H9 (cell line): ENCODE measurements around the gene GEMIN2. TPM values are rescaled to one million over a fixed set of nuclear protein-coding genes. Genes with fewer than 3 reads are reported as not detected.

ENCODE experiments used
- DNase-seq: peaks from one replicate; pipeline ENCODE4 v3.0.0-alpha.2; 2017
- H2AFZ ChIP-seq: one replicate; pipeline ENCODE4 v1.6.1; 2013; ENCODE audit warnings: mild to moderate bottlenecking, low read length, control low read depth, moderate library complexity
- H2AK5ac ChIP-seq: 2 replicates; pipeline ENCODE4 v1.6.1; 2013; ENCODE audit warnings: low read length, control low read depth, mixed read lengths; ENCODE audit not compliant: insufficient read length
- H2BK120ac ChIP-seq: one replicate; pipeline ENCODE4 v1.6.1; 2013; ENCODE audit warnings: low read depth, mild to moderate bottlenecking, low read length, control low read depth, inconsistent platforms; ENCODE audit not compliant: poor library complexity, severe bottlenecking
- H2BK12ac ChIP-seq: 2 replicates; pipeline ENCODE4 v1.6.1; 2013; ENCODE audit warnings: low read length, control low read depth, mixed read lengths, low read depth; ENCODE audit not compliant: insufficient read length
- H2BK15ac ChIP-seq: 2 replicates; pipeline ENCODE4 v1.6.1; 2013; ENCODE audit warnings: low read depth, low read length, control low read depth
- H2BK20ac ChIP-seq: one replicate; pipeline ENCODE4 v1.6.1; 2013; ENCODE audit warnings: low read depth, mild to moderate bottlenecking, low read length, control low read depth, inconsistent platforms; ENCODE audit not compliant: poor library complexity, severe bottlenecking
- H2BK5ac ChIP-seq: 2 replicates; pipeline ENCODE4 v1.6.1; 2013; ENCODE audit warnings: low read length, control low read depth, mixed read lengths; ENCODE audit not compliant: insufficient read length
- H3K14ac ChIP-seq: 2 replicates; pipeline ENCODE4 v1.6.1; 2013; ENCODE audit warnings: low read length, control low read depth; ENCODE audit not compliant: insufficient read depth
- H3K18ac ChIP-seq: 2 replicates; pipeline ENCODE4 v1.6.1; 2013; ENCODE audit warnings: low read depth, mild to moderate bottlenecking, mixed read lengths, low read length, control low read depth; ENCODE audit not compliant: insufficient read length
- H3K23ac ChIP-seq: 2 replicates; pipeline ENCODE4 v1.6.1; 2013; ENCODE audit warnings: low read length, control low read depth, mixed read lengths, low read depth; ENCODE audit not compliant: insufficient read length
- H3K23me2 ChIP-seq: 2 replicates; pipeline ENCODE4 v1.6.1; 2013; ENCODE audit warnings: low read depth, mild to moderate bottlenecking, mixed read lengths, low read length, control low read depth; ENCODE audit not compliant: insufficient read length, poor library complexity, severe bottlenecking
- H3K27ac ChIP-seq: 2 replicates; pipeline ENCODE4 v1.5.1; 2013; ENCODE audit warnings: low read length, control low read depth, mixed read lengths, low read depth; ENCODE audit not compliant: insufficient read length
- H3K27me3 ChIP-seq: 2 replicates; pipeline ENCODE4 v1.6.1; 2013; ENCODE audit warnings: low read length, control low read depth, inconsistent platforms; ENCODE audit not compliant: insufficient read depth
- H3K4ac ChIP-seq: 2 replicates; pipeline ENCODE4 v1.6.1; 2013; ENCODE audit warnings: low read depth, mild to moderate bottlenecking, control low read depth, inconsistent platforms, low read length, moderate library complexity
- H3K4me1 ChIP-seq: 2 replicates; pipeline ENCODE4 v1.6.1; 2013; ENCODE audit warnings: low read length, control low read depth, inconsistent platforms; ENCODE audit not compliant: insufficient read depth
- H3K4me2 ChIP-seq: 2 replicates; pipeline ENCODE4 v1.6.1; 2013; ENCODE audit warnings: low read length, control low read depth, mixed read lengths; ENCODE audit not compliant: insufficient read length, insufficient read depth
- H3K56ac ChIP-seq: 2 replicates; pipeline ENCODE4 v1.6.1; 2013; ENCODE audit warnings: low read depth, mild to moderate bottlenecking, mixed read lengths, low read length, control low read depth; ENCODE audit not compliant: insufficient read length
- H3K79me1 ChIP-seq: 2 replicates; pipeline ENCODE4 v1.6.1; 2013; ENCODE audit warnings: low read depth, mild to moderate bottlenecking, moderate library complexity, low read length, control low read depth, inconsistent platforms; ENCODE audit not compliant: insufficient read depth, poor library complexity, severe bottlenecking
- H3K79me2 ChIP-seq: 2 replicates; pipeline ENCODE4 v1.6.1; 2013; ENCODE audit warnings: low read length, control low read depth, inconsistent platforms; ENCODE audit not compliant: insufficient read depth
- H3K9ac ChIP-seq: 2 replicates; pipeline ENCODE4 v1.6.1; 2013; ENCODE audit warnings: low read length, control low read depth, mixed read lengths; ENCODE audit not compliant: insufficient read length; ENCODE audit errors: extremely low read depth
- H3K9me3 ChIP-seq: one replicate; pipeline ENCODE4 v1.6.1; 2013; ENCODE audit warnings: low read depth, low read length, inconsistent platforms; ENCODE audit not compliant: control insufficient read depth
- H3T11ph ChIP-seq: one replicate; pipeline ENCODE4 v1.6.1; 2013; ENCODE audit warnings: mild to moderate bottlenecking, low read length, control low read depth, inconsistent platforms
- H4K20me1 ChIP-seq: one replicate; pipeline ENCODE4 v1.6.1; 2013; ENCODE audit not compliant: control insufficient read depth, insufficient read length, insufficient read depth
- H4K5ac ChIP-seq: 2 replicates; pipeline ENCODE4 v1.6.1; 2013; ENCODE audit warnings: low read depth, mild to moderate bottlenecking, mixed read lengths, low read length, control low read depth; ENCODE audit not compliant: insufficient read length
- H4K8ac ChIP-seq: replicated peaks from 2 replicates; pipeline ENCODE4 v1.6.1; 2013; ENCODE audit warnings: low read length, control low read depth, mixed read lengths, low read depth; ENCODE audit not compliant: insufficient read length
- H4K91ac ChIP-seq: 2 replicates; pipeline ENCODE4 v1.6.1; 2013; ENCODE audit warnings: low read depth, mild to moderate bottlenecking, moderate library complexity, mixed read lengths, low read length, control low read depth; ENCODE audit not compliant: insufficient read length
- H3K27ac Mint-ChIP-seq, 3 experiments: 2 replicates in 2 of 3; 3 replicates in 1 of 3; pipeline ENCODE4 v1.8.0; 2020 to 2021; ENCODE audit warnings: mixed read lengths in 3 of 3, mild to moderate bottlenecking in 1 of 3, moderate library complexity in 1 of 3
- H3K27me3 Mint-ChIP-seq: 2 replicates; pipeline ENCODE4 v1.8.0; 2021; ENCODE audit warnings: low read depth, mild to moderate bottlenecking, moderate library complexity, mixed read lengths
- H3K36me3 Mint-ChIP-seq, 3 experiments: 2 replicates in 2 of 3; 3 replicates in 1 of 3; pipeline ENCODE4 v1.8.0; 2020 to 2021; ENCODE audit warnings: low read depth in 3 of 3, mixed read lengths in 3 of 3; ENCODE audit not compliant: insufficient read depth in 1 of 3
- H3K4me1 Mint-ChIP-seq, 2 experiments: 2 replicates each; pipeline ENCODE4 v1.8.0; 2020; ENCODE audit warnings: mixed read lengths in 2 of 2
- H3K4me3 Mint-ChIP-seq, 2 experiments: 2 replicates in 1 of 2; 3 replicates in 1 of 2; pipeline ENCODE4 v1.8.0; 2020 to 2021; ENCODE audit warnings: mild to moderate bottlenecking in 2 of 2, mixed read lengths in 2 of 2, moderate library complexity in 1 of 2
- H3K9me3 Mint-ChIP-seq, 2 experiments: 2 replicates in 1 of 2; 3 replicates in 1 of 2; pipeline ENCODE4 v1.8.0; 2020; ENCODE audit warnings: mild to moderate bottlenecking in 2 of 2, mixed read lengths in 2 of 2, moderate library complexity in 1 of 2
- CTCF ChIP-seq: fragments of 200-600 bp; sonication (generic); conservative IDR thresholded peaks from 3 replicates; pipeline ENCODE4 v1.8.0; 2021; ENCODE audit warnings: antibody characterized with exemption, mild to moderate bottlenecking
- WGBS: extraction: QIAGEN DNeasy Blood & Tissue Kit; methylation state at CpG from one replicate; pipeline ENCODE4 v1.1.7; 2013; ENCODE audit warnings: missing lambda C conversion rate, low lambda C conversion rate, mixed read lengths; ENCODE audit not compliant: insufficient read length; ENCODE audit errors: extremely low coverage; 5-methylcytosine and 5-hydroxymethylcytosine counted together
- total RNA-seq: library from RNA; stranded (reverse); gene quantifications from 2 replicates; pipeline ENCODE4 v1.2.1, GENCODE V29; 2021

The GEMIN2 gene
- total RNA-seq, 1 experiment from 2014 or later: 36.3 TPM

GRCh38 chr14:39138440-39138839 is 24.3 kb downstream of the GEMIN2 start:
- TF ChIP-seq CTCF: no peak
- H3K18ac ChIP-seq: no peak overlapping the region
- H2BK12ac ChIP-seq: no peak overlapping the region
- no peaks in the 10 kb centered on the region for H3K27me3 ChIP-seq
- H3K56ac ChIP-seq: no peak overlapping the region
- no peak overlapping the region for H3K23ac ChIP-seq
- H3K23me2 ChIP-seq: no peaks in the 10 kb centered on the region
- H2BK5ac ChIP-seq: no peak overlapping the region
- peaks cover 22 to 24% of the 10 kb centered on the region in 2 experiments for H3K9me3 Mint-ChIP-seq
- H3K79me2 ChIP-seq: no peaks in the 10 kb centered on the region
- no peak for DNase-seq
- no peak overlapping the region for H4K8ac ChIP-seq
- H3K4me1 ChIP-seq: no peaks in the 10 kb centered on the region; the same call in 1 of the 2 replicates
- no peak overlapping the region for H3K4me2 ChIP-seq
- H2AFZ ChIP-seq: no peak overlapping the region
- no peak overlapping the region for H2BK15ac ChIP-seq
- no peak overlapping the region for H3K4me3 Mint-ChIP-seq
- 0 out of 2 replicates have a peak, but pooled peaks cover 2% of the 10 kb centered on the region for H3K27me3 Mint-ChIP-seq
- H3K4me1 Mint-ChIP-seq: peaks cover 5 to 9% of the 10 kb centered on the region in 2 experiments
- H4K91ac ChIP-seq: no peak overlapping the region
- peaks cover 36 to 81% (median 80%) of the 10 kb centered on the region in 3 experiments for H3K36me3 Mint-ChIP-seq
- H3K79me1 ChIP-seq: no peaks in the 10 kb centered on the region
- no peak overlapping the region for H3K4ac ChIP-seq
- no peak overlapping the region for H2AK5ac ChIP-seq
- no peak overlapping the region for H3T11ph ChIP-seq
- H3K14ac ChIP-seq: no peak overlapping the region
- H3K9me3 ChIP-seq: no peaks in the 10 kb centered on the region
- H2BK120ac ChIP-seq: no peak overlapping the region
- H2BK20ac ChIP-seq: no peak overlapping the region
- H3K27ac Mint-ChIP-seq: 0 out of 7 replicates have a peak overlapping the region, but pooled peaks of 1 of the 3 experiments have one; percentile 20
- no peak overlapping the region for H3K9ac ChIP-seq
- no CpG with 5 or more reads among the region's 1 CpG for WGBS
- H3K27ac ChIP-seq: no peak overlapping the region
- no peaks in the 10 kb centered on the region for H4K20me1 ChIP-seq
- no peak overlapping the region for H4K5ac ChIP-seq
